SK-N-SH treated with all-trans-retinoic acid at 6 μM for 48 hours (cell line): ENCODE measurements around the gene SLC19A1.

ENCODE experiments used
- ATAC-seq: fragments of 200-7000 bp; cut with Tn5 transposase; 3 replicates; pipeline ENCODE4 v1.9.1; 2020; ENCODE audit warnings: mild to moderate bottlenecking, moderate library complexity
- ARNTL ChIP-seq: fragments of 450-650 bp; formaldehyde crosslinking; IDR thresholded peaks from 2 replicates; pipeline ENCODE4 v1.5.0; 2020; ENCODE audit warnings: low read depth, mild to moderate bottlenecking, moderate library complexity, borderline replicate concordance
- CREB5 ChIP-seq: fragments of 250-450 bp; sonication (Bioruptor Pico); IDR thresholded peaks from 2 replicates; pipeline ENCODE4 v1.5.1; 2020; ENCODE audit warnings: low read depth, mild to moderate bottlenecking, moderate library complexity
- CSDC2 ChIP-seq: fragments of 250-450 bp; sonication (Bioruptor Pico); IDR thresholded peaks from 2 replicates; pipeline ENCODE4 v1.5.0; 2020; ENCODE audit warnings: mild to moderate bottlenecking, moderate library complexity
- ESRRG ChIP-seq: fragments of 250-450 bp; sonication (Bioruptor Pico); IDR thresholded peaks from 2 replicates; pipeline ENCODE4 v1.6.1; 2021; ENCODE audit warnings: mild to moderate bottlenecking
- GLIS3 ChIP-seq: fragments of 250-450 bp; sonication (Bioruptor Pico); IDR thresholded peaks from 2 replicates; pipeline ENCODE4 v1.5.0; 2020; ENCODE audit warnings: mild to moderate bottlenecking, moderate library complexity
- ISL1 ChIP-seq: fragments of 250-450 bp; sonication (Bioruptor Pico); IDR thresholded peaks from 2 replicates; pipeline ENCODE4 v2.1.2; 2022; ENCODE audit warnings: mild to moderate bottlenecking, moderate library complexity
- OSR1 ChIP-seq: fragments of 250-450 bp; sonication (Bioruptor Pico); IDR thresholded peaks from 2 replicates; pipeline ENCODE4 v1.8.0; 2022; ENCODE audit warnings: moderate library complexity, mild to moderate bottlenecking, inconsistent platforms
- POU6F1 ChIP-seq: fragments of 250-450 bp; sonication (Bioruptor Pico); IDR thresholded peaks from 2 replicates; pipeline ENCODE4 v1.8.0; 2021; ENCODE audit warnings: low read depth, mild to moderate bottlenecking, moderate library complexity, borderline replicate concordance
- PPARA ChIP-seq: fragments of 250-450 bp; sonication (Bioruptor Pico); IDR thresholded peaks from 2 replicates; pipeline ENCODE4 v1.5.0; 2020; ENCODE audit warnings: mild to moderate bottlenecking, borderline replicate concordance
- RARB ChIP-seq: fragments of 250-450 bp; sonication (Bioruptor Pico); IDR thresholded peaks from 2 replicates; pipeline ENCODE4 v1.8.0; 2021; ENCODE audit warnings: mild to moderate bottlenecking, moderate library complexity
- TCF4 ChIP-seq: fragments of 250-450 bp; sonication (Bioruptor Pico); IDR thresholded peaks from 2 replicates; pipeline ENCODE4 v1.8.0; 2021; ENCODE audit warnings: mild to moderate bottlenecking, moderate library complexity, borderline replicate concordance
- TOX ChIP-seq: fragments of 250-450 bp; sonication (Bioruptor Pico); IDR thresholded peaks from 2 replicates; pipeline ENCODE4 v1.8.0; 2021; ENCODE audit warnings: mild to moderate bottlenecking, moderate library complexity, borderline replicate concordance
- TSHZ2 ChIP-seq: fragments of 250-450 bp; sonication (Bioruptor Pico); IDR thresholded peaks from 2 replicates; pipeline ENCODE4 v1.5.0; 2020; ENCODE audit warnings: mild to moderate bottlenecking, moderate library complexity
- ZC3H10 ChIP-seq: fragments of 250-450 bp; sonication (Bioruptor Pico); IDR thresholded peaks from 2 replicates; pipeline ENCODE4 v1.5.1; 2021; ENCODE audit warnings: mild to moderate bottlenecking, moderate library complexity
- ZFP3 ChIP-seq: fragments of 250-450 bp; sonication (Bioruptor Pico); IDR thresholded peaks from 2 replicates; pipeline ENCODE4 v1.5.0; 2020; ENCODE audit warnings: mild to moderate bottlenecking, moderate library complexity
- ZNF565 ChIP-seq: fragments of 450-650 bp; formaldehyde crosslinking; conservative IDR thresholded peaks from 2 replicates; pipeline ENCODE4 v1.5.0; 2020; ENCODE audit warnings: low read depth, mild to moderate bottlenecking, moderate library complexity
- ZNF8 ChIP-seq: fragments of 450-650 bp; formaldehyde crosslinking; IDR thresholded peaks from 2 replicates; pipeline ENCODE4 v1.5.0; 2020; ENCODE audit warnings: mild to moderate bottlenecking, moderate library complexity

The SLC19A1 gene

GRCh38 chr21:45517249-45518065, 24.8 kb downstream of the SLC19A1 start:
- no peak for TF ChIP-seq GLIS3
- TF ChIP-seq ISL1 (CRISPR knock-in tag) = no peak
- TF ChIP-seq ESRRG = no peak
- TF ChIP-seq TSHZ2 (CRISPR knock-in tag) = no peak
- no peak for TF ChIP-seq CSDC2 (CRISPR knock-in tag)
- TF ChIP-seq CREB5 (CRISPR knock-in tag) = no peak
- no peak for TF ChIP-seq PPARA (CRISPR knock-in tag)
- no peak for TF ChIP-seq OSR1 (CRISPR knock-in tag)
- TF ChIP-seq RARB = no peak
- no peak for TF ChIP-seq TOX (CRISPR knock-in tag)
- ATAC-seq = no peak

- no peak for ATAC-seq
- no peak for TF ChIP-seq OSR1 (CRISPR knock-in tag)
These were observed 25.5 kb downstream of the SLC19A1 start for GRCh38 chr21:45516671-45517151.

- TF ChIP-seq PPARA (CRISPR knock-in tag) = no peak
- no peak for TF ChIP-seq ZC3H10 (CRISPR knock-in tag)
- TF ChIP-seq CREB5 (CRISPR knock-in tag) = no peak
- TF ChIP-seq RARB = no peak
- no peak for TF ChIP-seq CSDC2 (CRISPR knock-in tag)
- no peak for TF ChIP-seq ARNTL (CRISPR knock-in tag)
- TF ChIP-seq, all 23 proteins: peak for 0
- ATAC-seq = no peak
These were observed 26.1 kb downstream of the SLC19A1 start for GRCh38 chr21:45516071-45516670.

GRCh38 chr21:45515241-45516061, 26.8 kb downstream of the SLC19A1 start:
- TF ChIP-seq POU6F1 (CRISPR knock-in tag) (no peak), ARNTL (CRISPR knock-in tag) (no peak), ISL1 (CRISPR knock-in tag) (no peak), ESRRG (no peak), GLIS3 (no peak), ZFP3 (CRISPR knock-in tag) (no peak), CSDC2 (CRISPR knock-in tag) (no peak), TCF4 (CRISPR knock-in tag) (no peak), CREB5 (CRISPR knock-in tag) (no peak), PPARA (CRISPR knock-in tag) (no peak), ZNF565 (CRISPR knock-in tag) (no peak), ZC3H10 (CRISPR knock-in tag) (no peak), ZNF8 (CRISPR knock-in tag) (no peak), TOX (CRISPR knock-in tag) (no peak)
- no peak; the same call in 2 of the 3 replicates for ATAC-seq
